Fibroblast of villous mesenchyme (primary cell): ENCODE measurements around the gene FXYD5. TPM values are rescaled to one million over a fixed set of nuclear protein-coding genes. Genes with fewer than 3 reads are reported as not detected.

Experiments used
- DNase-seq: peaks from one replicate; pipeline ENCODE4 v3.0.0-alpha.2; 2010; ENCODE audit warnings: low read depth
- H3K4me3 ChIP-seq: 2 replicates; pipeline ENCODE4 v1.5.1; 2011; ENCODE audit warnings: low read depth, mild to moderate bottlenecking, low read length
- total RNA-seq: library from RNA; depleted of rRNA; stranded (reverse); fragments of >200 nt; gene quantifications from 2 replicates; pipeline ENCODE4 v1.2.3, GENCODE V29; 2012
- TF ChIP-seq, protein P1 (sequence below): IDR thresholded peaks from 2 replicates; pipeline ENCODE4 v1.5.1; 2012; ENCODE audit warnings: low read depth, mild to moderate bottlenecking, low read length; ENCODE audit not compliant: insufficient read depth

Gene FXYD5
- total RNA-seq, 1 donor = 20.3 TPM

DNA sequence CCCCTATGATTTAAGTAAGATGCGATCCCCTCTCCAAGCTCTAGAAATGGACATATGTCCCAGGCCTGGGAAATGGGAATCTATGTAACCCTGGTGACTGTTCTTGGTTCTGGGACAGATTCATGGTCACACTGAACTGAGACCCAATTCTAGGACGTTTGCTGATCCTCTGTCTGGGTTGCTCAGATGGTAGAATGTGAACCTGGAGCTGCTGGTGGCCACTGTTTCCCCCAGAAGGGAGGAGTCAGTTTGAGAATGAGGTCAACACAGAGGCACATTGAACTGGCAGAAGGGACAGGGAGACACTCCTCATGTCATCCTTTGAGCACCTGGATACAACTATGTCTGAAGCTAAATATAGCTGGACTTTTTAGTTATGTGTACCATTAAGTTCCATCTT is 44.9 kb downstream of the FXYD5 start:
- H3K4me3 ChIP-seq = no peak overlapping the region
- TF ChIP-seq, protein P1, sequence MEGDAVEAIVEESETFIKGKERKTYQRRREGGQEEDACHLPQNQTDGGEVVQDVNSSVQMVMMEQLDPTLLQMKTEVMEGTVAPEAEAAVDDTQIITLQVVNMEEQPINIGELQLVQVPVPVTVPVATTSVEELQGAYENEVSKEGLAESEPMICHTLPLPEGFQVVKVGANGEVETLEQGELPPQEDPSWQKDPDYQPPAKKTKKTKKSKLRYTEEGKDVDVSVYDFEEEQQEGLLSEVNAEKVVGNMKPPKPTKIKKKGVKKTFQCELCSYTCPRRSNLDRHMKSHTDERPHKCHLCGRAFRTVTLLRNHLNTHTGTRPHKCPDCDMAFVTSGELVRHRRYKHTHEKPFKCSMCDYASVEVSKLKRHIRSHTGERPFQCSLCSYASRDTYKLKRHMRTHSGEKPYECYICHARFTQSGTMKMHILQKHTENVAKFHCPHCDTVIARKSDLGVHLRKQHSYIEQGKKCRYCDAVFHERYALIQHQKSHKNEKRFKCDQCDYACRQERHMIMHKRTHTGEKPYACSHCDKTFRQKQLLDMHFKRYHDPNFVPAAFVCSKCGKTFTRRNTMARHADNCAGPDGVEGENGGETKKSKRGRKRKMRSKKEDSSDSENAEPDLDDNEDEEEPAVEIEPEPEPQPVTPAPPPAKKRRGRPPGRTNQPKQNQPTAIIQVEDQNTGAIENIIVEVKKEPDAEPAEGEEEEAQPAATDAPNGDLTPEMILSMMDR = no peak
- no peak for DNase-seq

DNA sequence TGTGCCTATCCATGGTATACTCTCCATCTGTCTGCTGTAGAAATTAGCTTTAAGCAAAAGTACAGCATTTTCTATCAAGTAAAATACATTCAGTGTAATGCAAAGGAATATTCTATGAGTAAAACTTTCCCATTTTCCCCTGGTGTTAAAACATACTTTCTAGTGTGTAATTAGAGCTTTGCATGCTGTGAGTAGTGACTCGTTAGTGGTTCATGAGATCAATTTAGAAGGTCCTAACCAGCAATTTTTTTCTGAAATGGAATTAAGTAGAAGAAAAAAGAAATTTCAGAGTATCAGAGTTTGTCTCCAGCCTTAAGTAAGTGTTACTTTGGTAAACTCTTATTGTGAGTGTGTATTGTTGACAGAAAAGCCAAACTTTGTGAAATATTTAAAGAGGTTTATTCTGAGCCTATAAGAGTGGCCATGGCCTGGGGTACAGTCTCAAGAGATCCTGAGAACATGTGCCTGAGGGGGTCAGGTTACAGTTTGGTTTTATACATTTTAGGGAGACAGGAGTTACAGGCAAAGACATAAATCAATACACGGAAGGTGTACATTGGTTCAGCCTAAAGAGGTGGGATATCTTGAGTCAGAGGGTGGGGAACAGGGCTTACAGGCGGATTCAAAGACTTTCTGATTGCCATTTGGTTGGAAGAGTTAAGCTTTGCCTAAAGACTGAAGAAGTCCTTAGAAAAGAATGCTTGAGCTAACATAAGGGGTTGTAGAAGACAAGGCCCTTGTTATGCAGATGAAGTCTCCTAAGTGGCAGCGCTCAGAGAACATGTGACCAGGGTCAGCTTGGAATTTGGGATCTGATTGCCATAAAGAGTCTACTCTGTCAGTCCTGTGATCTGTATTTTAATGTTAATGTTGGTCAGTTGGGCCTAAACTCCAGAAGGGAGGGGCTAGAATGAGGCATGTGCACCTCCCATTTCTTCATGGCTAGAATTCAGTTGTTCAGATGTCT is 48.5 kb downstream of the FXYD5 start:
- TF ChIP-seq, protein P1 = no peak
- DNase-seq = no peak
- H3K4me3 ChIP-seq = no peak overlapping the region

GRCh38 chr19:35204799-35205732 is 50.5 kb downstream of the FXYD5 start:
- TF ChIP-seq, protein P1 = no peak
- H3K4me3 ChIP-seq = no peak overlapping the region
- DNase-seq = no peak

- DNase-seq = no peak
- H3K4me3 ChIP-seq = no peak overlapping the region
- TF ChIP-seq, protein P1 = no peak
Observed at GRCh38 chr19:35205733-35206323, 51.3 kb downstream of the FXYD5 start.

DNA sequence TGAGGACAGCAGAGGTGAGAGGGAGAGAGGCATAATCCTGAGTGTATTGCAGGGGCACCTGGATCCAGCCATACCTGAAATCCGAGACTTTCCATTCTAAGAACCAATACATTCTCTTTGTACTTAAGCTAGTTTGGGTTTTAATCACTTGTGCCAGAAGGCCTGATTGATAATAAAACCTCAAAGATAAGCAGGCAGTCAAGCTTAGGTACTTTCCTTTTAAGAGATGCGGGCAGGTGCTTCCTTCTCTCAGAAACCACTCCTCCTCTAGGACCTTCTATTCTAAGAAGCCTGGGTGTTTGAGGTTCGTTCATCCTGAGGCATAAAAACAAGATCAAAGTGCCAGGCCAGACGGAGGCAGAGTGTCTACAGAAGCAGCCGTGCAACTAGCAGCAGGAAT is 51.8 kb downstream of the FXYD5 start:
- no peak overlapping the region for H3K4me3 ChIP-seq
- DNase-seq = no peak
- TF ChIP-seq, protein P1 = no peak

GRCh38 chr19:35206855-35207254 is 52.3 kb downstream of the FXYD5 start:
- TF ChIP-seq, protein P1 = no peak
- no peak for DNase-seq
- no peak overlapping the region for H3K4me3 ChIP-seq
